Limb (tissue), 2 donors: Measurements from ENCODE around the gene MFN2.
"Not testable (repeated sequence)": the region's sequence is repeated elsewhere in the genome, so short reads cannot be mapped to it uniquely, and the experiment has no call there.

Source experiments
- DNase-seq, 2 donors: peaks; one replicate each; pipeline ENCODE4 v3.0.0-alpha.2; 2016; ENCODE audit errors: extremely low spot score in 2 of 2

Gene MFN2

GRCh38 chr1:12019858-12020509 is 39.7 kb downstream of the MFN2 start:
- DNase-seq = no peak

GRCh38 chr1:12021616-12022015 is 41.4 kb downstream of the MFN2 start:
- DNase-seq = no peak

GRCh38 chr1:12022036-12022435 is 41.8 kb downstream of the MFN2 start:
- no peak for DNase-seq

GRCh38 chr1:12026586-12026985 is 46.3 kb downstream of the MFN2 start:
- no peak for DNase-seq

- DNase-seq = no peak
Measured at GRCh38 chr1:12028248-12028647, 48.0 kb downstream of the MFN2 start.

GRCh38 chr1:12028957-12029511 is 48.8 kb downstream of the MFN2 start:
- no peak for DNase-seq

GRCh38 chr1:12029720-12030339 is 49.6 kb downstream of the MFN2 start:
- DNase-seq = no peak

GRCh38 chr1:12031039-12031980 is 51.1 kb downstream of the MFN2 start:
- DNase-seq = no peak

GRCh38 chr1:12032161-12032621 is 51.9 kb downstream of the MFN2 start:
- no peak for DNase-seq

- DNase-seq = not testable (repeated sequence)
Measured at GRCh38 chr1:12033441-12033840, 53.2 kb downstream of the MFN2 start.

- DNase-seq = peak; percentile 60 to 73
Measured at GRCh38 chr1:12034381-12034801, 54.1 kb downstream of the MFN2 start.

- no peak for DNase-seq
Measured at GRCh38 chr1:12035312-12035711, 55.1 kb downstream of the MFN2 start.

- DNase-seq = no peak
Measured at GRCh38 chr1:12037486-12038355, 57.5 kb downstream of the MFN2 start.

- no peak for DNase-seq
Measured at GRCh38 chr1:12038356-12039163, 58.3 kb downstream of the MFN2 start.

- DNase-seq = no peak
Measured at GRCh38 chr1:12039164-12039525, 58.9 kb downstream of the MFN2 start.

GRCh38 chr1:12039824-12040456 is 59.7 kb downstream of the MFN2 start:
- DNase-seq = not testable (repeated sequence)

- DNase-seq = peak in 1 of 2 donors; percentile 55
Measured at GRCh38 chr1:12040457-12041051, 60.3 kb downstream of the MFN2 start.

GRCh38 chr1:12044187-12044877 is 64.1 kb downstream of the MFN2 start:
- DNase-seq = not testable (repeated sequence)

- DNase-seq = no peak
Measured at GRCh38 chr1:12046749-12047119, 66.5 kb downstream of the MFN2 start.
